ENCODE results near the gene LRRFIP1.
A peak's percentile ranks its signal among the peaks of the same experiment; 100 is the strongest.
"Not testable (repeated sequence)": the region's sequence is repeated elsewhere in the genome, so short reads cannot be mapped to it uniquely, and the experiment has no call there.

Gene LRRFIP1, protein sequence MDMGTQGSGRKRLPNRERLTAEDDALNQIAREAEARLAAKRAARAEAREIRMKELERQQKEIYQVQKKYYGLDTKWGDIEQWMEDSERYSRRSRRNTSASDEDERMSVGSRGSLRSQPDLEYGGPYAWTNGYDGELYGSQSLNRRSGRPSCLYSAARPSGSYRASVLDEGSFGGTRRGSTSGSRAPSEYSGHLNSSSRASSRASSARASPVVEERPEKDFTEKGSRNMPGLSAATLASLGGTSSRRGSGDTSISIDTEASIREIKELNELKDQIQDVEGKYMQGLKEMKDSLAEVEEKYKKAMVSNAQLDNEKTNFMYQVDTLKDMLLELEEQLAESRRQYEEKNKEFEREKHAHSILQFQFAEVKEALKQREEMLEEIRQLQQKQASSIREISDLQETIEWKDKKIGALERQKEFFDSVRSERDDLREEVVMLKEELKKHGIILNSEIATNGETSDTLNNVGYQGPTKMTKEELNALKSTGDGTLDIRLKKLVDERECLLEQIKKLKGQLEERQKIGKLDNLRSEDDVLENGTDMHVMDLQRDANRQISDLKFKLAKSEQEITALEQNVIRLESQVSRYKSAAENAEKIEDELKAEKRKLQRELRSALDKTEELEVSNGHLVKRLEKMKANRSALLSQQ

DNA sequence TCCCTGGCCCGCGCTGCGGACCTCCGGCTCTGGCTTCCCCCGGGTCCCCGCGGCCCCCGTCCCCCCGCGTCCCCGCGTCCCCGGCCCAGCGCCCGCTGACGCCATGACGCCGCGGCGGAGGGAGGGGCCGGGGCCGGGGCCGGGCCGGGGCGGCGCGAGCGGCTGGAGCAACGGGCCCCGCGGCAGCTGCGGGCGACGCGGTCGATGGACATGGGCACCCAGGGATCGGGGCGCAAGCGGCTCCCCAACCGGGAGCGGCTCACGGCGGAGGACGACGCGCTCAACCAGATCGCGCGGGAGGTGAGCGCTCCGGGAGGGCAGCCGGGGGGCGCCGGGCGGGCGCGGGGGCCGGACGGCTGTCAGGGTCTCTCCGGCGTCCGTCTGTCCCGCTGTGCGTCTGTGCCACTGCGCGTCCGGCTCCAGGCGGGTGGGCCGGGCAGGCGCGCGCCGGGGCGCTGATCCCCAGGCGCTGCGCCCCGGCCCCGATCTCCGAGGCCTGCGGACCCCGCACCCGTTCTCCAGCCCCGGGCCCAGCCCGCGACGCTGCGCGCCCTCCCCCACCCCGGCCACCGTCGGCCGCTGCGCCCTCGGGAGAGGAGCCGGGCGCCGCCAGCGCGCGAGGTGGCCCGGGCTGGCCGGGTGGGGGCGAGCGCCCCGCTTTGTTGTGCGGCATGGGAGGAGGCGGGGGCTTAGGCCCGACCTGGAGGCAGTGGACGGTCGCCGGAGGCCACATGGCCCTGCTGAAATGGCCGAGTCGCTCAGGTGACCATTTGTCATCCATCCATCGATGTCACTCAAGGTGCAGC lies at the start of gene LRRFIP1:
LRRFIP1 (plus strand) TSS at position 147 of the 806 bp plus-strand sequence; CDS start at position 205, 58 bp downstream.
- DNase-seq = peak; percentile 22

- DNase-seq = no peak
These were observed 49.2 kb upstream of the LRRFIP1 start for GRCh38 chr2:237577956-237578870.

- DNase-seq = no peak
These were observed 46.1 kb upstream of the LRRFIP1 start for GRCh38 chr2:237581326-237581725.

DNA sequence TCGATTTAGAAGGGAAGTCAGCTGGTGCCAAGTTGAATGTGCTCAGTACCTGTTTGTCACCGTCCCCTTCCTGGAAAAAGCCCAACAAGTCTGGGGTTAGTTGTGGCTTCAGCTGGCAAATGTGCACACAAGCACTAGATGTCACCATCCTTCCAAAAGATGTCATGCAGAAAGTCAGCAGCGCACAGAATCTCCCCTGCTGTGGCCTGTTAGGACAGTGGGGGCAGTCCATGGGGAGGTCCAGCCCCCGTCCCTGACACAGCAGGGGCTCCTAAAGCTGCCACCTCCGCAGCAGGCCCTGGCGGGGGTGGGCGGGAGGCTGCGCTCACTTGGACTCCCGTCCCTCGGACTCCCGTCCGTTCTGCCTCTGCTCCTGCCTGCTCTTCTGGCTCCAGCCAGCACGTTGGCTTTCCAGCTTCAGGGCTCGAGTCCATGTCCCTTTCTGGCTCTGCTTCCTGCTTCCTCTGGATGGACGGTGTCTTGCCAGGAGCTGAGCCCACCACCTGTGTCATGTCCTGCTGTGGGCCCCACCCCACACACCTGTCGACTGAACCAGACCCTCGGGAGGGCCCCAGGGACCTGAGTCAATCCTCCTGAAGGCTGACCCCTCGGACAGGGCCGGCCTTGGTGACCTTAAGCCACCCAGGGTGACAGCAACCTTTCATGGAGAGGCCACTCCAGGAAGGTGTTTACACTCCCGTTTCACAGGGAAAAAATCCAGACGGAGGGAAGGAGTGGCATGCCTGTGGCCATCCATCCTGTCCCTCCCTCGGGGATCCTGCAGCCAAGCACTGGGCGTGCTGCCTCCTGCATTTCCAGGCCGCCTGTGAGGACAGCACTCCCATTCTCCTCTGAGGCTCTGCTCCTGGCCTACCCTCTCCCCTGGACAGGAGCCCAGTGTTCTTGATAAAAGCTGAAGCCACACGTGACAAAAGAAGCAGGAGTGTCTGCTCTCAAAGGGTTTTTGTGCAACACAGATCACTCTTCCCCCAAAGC lies 45.3 kb upstream of the LRRFIP1 start:
- peak; percentile 35 for DNase-seq

- no peak for DNase-seq
These were observed 43.7 kb upstream of the LRRFIP1 start for GRCh38 chr2:237583385-237584295.

DNA sequence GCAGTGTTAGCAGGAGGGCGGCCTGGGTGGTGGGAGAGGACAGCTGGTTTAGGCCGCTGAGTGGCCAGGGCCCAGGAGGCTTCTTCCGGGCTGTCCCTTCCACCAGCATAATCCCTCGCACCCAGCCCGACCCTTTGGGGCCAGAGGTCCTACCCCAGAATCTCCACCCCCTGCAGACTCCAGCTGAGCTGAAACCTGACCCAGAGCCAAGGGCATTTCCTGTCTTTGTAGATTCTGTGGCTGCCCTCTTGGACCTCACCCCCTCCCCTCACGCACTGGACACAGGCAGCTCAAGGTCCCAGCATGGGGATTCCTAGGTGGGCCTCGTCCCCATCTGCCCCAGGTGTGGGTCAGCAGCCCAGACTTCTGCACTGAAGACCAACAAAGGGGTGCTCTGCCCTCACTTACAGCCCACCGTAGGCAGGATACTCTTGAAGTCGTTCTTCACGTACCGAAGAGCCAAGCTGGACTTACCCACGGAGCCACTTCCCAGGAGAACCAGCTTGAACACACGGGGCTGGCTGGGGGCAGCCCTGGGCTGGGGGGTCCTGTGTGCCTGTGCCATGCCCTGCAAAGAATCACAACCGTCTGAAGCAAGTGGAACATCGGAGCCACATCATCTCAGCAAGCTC lies 41.7 kb upstream of the LRRFIP1 start:
- DNase-seq = no peak

DNA sequence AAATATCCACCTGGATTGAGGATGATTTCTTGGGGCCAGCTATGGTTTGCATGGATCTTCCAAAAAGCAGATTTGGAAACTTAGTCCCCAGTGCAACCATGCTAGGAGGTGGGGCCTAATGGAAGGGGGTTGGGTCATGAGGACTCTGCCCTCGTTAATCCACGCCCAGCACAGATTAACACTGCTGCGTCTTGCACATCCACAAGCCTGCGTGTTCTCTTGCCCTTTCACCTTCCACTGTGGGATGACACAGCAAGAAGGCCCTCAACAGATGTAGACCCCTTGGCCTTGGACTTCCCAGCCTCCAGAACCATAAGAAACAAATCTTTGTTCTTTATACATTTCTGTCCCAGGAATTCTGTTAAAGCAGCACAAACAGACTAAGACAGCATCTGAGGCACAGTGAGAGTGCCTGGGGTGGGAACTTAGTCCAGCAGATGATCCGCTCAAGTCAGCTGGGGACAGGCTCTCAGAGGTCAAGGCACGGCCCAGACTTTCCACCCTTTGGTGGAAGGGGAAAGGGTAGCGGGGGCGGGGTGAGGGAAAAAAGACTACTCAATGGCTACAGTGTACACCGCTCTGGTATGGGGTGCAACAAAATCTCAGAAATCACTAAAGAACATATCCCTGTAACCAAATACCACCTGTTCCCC lies 39.2 kb upstream of the LRRFIP1 start:
- no peak for DNase-seq

DNA sequence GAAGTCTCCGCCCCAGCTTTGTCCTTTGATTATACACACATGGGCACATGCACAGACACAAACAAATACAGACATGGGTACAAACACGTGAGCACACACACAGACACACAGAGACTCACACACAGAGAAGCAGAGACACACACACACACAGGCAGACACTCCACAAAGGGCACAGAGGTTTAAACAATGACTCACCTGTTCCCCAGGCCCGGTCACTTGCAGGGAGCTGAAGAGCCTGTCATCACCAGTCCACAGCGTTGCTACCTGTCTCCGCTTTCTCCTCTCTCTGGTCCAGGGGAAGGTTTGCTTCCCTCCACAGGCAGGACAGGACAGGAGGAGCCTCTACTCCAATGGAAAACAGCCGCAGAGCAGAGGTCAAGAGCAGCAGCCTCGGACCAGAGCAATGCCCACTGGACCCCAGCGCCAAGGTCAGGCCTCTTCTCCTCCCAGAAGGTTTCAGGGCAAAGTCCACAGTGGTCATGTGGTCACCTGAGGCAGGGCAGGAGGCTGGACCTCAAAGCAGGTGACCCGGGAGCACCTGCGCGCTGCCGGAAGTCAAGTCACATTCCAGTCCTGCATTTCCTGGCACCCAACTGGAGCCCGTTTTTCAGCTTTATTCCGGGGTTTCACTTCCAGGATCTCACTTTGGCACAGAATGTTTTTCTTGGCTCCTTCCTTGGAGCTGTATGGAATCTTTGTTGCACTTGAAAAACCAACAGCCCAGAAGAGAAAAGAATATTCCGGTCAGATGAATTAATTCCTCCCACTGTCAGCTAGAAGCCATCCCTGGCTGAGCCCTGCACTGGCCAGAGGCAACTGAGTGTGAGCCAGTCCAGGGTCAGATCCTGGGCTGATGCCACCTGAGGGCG lies 36.9 kb upstream of the LRRFIP1 start, which contains the start of gene RAB17:
RAB17 (minus strand) TSS at position 463 of the 869 bp plus-strand sequence. CDS start 4,580 bp downstream, outside the sequence.
- DNase-seq = no peak

GRCh38 chr2:237591141-237591881 lies 36.1 kb upstream of the LRRFIP1 start:
- DNase-seq = no peak

- DNase-seq = no peak
These were observed 34.9 kb upstream of the LRRFIP1 start for GRCh38 chr2:237592425-237592980.

- DNase-seq = no peak
These were observed 34.4 kb upstream of the LRRFIP1 start for GRCh38 chr2:237593036-237593435.

DNA sequence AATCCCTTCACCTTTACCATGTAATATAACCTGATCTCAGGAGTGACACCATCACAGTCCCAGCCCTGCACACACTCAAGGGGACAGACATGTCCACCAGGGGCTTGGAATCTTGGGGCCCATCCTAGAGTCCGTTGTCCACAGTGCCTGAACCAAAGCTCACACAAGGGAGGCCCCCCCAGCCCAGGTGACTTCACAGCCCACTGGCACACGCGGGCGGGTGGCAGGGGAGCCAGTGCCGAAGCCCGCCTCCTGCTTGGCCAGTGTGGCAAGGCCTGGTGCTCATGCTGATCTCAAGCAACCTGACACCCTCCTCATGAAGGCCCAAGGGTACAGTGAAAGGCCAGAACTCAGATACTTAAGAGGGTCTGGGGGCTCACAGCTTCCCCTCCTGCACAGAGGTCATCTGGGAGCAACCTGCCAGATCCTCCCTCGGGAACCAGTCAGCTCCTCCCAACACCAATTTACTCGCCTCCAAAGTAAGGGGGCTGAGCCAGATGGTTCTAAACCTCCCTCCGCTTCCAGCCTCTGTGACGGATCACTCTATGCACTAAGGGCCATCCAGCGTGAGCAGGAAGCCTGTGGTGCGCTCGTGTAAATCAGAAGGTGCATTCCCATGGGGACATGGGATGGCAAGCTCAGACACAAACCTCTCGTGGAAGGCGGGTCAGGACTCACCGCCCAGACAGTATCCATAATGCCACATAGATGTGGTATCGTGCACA lies 33.6 kb upstream of the LRRFIP1 start:
- DNase-seq = no peak

DNA sequence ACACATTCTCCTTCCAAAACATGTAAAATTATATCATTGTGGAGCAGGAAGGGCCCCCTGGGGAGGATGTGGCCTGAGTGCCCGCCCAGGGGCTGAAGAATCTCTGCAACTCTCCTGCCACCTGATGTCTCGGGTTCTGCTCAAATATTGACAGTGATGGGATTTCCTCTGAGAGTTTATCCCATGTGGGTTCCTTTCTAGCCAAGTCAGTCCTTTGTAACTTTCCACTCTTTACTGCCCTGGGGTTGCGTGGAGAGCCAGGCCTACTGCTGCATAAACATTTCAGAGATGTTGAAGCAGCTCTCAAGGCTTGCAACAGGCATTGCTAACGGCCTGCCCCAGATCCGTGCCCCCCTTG lies 32.9 kb upstream of the LRRFIP1 start:
- DNase-seq = peak; percentile 15

GRCh38 chr2:237595829-237596519 lies 31.4 kb upstream of the LRRFIP1 start:
- not testable (repeated sequence) for DNase-seq

GRCh38 chr2:237596520-237597195 lies 30.7 kb upstream of the LRRFIP1 start:
- no peak for DNase-seq
